ENCODE results near the gene BRWD1.

BRWD1 gene

DNA sequence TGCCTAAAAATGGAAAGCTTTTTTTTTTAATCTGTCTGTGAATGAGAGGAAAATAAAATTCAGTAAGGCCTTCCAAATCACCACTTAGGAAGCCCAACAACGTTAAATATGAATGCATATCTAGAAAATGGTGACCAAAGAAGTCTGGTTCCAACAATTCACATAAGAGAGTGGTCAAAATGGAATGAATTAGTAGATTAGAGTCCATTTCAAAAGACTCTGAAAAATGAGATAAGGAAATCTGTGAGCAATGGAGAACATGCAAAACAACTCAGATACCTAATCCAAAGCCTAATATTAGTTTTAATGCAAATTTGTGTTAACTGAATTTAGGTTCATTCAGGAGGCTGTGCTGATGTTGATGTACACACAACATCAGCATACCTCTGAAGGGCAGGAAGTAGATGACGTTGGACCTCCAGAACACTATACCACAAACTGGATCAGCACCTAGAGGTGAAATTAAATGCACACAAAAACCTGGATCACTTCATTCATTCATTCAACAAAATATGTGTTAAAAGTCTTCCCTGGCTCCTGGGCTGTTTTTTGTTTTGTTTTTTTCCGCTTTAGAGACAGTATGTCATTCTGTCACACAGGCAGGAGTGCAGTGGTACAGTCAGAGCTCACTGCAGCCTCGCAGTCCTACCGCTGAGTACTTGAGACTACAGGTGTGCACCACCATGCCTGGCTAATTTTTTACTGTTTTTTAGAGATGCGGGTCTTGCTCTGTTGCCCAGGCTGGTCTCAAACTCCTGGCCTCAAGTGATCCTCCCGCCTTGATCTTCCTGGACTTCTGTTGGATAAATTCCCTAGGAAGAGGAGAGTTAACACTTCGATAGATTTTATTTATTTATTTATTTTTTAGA, 4.9 kb upstream of the BRWD1 start:
- H3K27ac ChIP-seq: peak overlapping the region; percentile 74
- TF ChIP-seq, protein P1, sequence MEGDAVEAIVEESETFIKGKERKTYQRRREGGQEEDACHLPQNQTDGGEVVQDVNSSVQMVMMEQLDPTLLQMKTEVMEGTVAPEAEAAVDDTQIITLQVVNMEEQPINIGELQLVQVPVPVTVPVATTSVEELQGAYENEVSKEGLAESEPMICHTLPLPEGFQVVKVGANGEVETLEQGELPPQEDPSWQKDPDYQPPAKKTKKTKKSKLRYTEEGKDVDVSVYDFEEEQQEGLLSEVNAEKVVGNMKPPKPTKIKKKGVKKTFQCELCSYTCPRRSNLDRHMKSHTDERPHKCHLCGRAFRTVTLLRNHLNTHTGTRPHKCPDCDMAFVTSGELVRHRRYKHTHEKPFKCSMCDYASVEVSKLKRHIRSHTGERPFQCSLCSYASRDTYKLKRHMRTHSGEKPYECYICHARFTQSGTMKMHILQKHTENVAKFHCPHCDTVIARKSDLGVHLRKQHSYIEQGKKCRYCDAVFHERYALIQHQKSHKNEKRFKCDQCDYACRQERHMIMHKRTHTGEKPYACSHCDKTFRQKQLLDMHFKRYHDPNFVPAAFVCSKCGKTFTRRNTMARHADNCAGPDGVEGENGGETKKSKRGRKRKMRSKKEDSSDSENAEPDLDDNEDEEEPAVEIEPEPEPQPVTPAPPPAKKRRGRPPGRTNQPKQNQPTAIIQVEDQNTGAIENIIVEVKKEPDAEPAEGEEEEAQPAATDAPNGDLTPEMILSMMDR (IDR thresholded peaks at IDR 0.05): no peak
- TF ChIP-seq ZFX (IDR thresholded peaks at IDR 0.05; ENCODE audit: borderline replicate concordance): no peak

DNA sequence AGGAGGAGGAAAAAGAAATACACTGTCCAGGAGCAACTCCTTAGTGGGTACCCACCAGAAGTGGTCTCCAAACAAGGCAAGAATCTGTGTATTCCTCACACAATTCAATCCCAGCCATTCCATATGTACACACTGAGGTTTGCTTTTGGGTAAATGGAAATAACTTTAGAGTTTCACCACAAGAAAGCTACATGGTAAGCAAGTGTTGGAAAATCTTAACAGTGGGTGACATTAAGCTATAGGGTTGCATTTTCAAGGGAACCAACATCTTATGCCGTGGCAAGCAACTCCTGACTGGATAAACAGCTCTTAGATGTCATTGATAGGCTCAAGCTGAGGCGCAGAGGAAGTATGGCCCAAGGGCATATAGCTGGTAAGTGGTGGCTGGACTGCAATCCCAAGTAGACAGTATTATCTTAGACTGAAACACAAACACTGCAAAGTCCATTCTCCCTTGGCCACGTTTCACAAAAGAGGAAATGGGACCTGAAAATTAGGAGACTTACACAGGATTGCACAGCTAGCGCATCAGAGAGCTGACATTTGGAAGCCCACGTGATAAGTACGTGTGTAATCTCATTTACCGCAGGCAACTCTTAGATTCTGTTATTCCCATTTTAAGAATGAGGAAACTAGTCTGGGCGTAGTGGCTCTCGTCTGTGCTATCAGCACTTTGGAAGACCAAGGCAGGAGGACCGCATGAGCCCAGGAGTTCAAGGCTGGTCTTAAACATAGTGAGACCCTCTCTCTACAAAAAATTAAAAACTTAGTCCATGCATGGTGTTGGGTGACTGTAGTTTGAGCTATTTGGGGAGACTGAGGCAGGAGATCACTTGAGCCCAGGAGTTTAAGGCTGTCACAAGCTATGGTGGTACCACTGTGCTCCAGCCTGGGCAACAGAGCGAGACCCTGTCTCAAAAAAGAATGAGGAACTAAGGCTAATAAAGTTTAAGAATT, 4.0 kb upstream of the BRWD1 start:
- TF ChIP-seq ZFX (IDR thresholded peaks at IDR 0.05; ENCODE audit: borderline replicate concordance): no peak
- TF ChIP-seq, protein P1 (IDR thresholded peaks at IDR 0.05): no peak
- peak overlapping the region; percentile 74 for H3K27ac ChIP-seq

DNA sequence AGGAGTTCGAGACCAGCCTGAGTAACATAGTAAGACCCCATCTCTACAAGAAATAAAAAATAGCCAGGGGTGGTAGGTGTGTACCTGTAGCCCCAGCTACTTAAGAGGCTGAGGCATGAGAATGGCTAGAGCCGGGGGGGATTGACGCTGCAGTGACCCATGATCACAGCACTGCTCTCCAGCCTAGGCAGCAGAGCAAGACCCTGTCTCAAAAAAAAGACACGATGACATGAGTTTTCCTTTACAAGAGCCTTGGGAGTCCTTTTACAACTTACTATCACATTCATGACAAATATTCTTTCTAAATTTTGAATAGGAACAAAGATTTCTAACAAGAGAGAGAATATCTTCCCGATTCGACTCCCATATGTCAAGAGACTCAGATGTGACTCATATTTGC, 3.3 kb upstream of the BRWD1 start:
- peak overlapping the region; percentile 74 for H3K27ac ChIP-seq

DNA sequence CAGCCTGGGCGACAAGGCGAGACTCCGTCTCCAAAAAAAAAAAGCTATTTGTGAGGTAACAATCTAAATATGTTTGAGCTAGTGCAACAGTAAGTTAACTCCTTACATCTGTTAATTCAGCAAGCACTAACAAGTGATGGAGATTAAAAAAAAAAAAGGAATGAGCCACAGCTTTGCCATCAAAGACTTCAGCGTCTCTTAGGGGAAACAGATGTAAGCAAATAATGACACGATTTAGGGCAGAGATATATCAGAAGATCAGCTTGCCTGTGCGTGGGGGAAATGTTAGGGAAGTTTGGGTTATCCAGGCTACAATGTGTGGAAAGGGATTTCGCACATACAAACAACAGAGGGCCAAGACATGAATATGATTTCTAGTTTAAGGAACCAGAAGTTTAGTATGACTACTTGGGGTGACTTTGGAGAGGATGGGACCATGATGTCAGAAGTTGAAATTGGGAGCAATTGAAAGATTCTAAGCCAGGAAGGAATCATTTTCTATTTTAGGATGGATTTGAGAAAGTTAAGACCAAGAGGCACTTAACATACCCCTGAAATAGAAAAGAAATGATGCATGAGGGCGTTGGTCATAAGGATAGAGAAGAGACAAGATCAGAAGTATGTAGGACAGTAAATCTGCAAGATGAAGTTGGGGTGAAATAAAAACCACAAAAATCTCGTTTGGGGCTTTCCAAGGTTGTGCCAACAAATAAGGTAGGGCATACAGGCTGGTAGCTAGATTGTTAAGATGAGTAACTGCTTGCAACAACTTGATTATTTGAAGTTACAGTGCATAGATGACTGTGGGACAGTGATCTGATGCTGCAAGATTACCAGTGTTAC, 2.4 kb upstream of the BRWD1 start:
- no peak overlapping the region for H3K27ac ChIP-seq
- TF ChIP-seq ZFX (IDR thresholded peaks at IDR 0.05; ENCODE audit: borderline replicate concordance): no peak
- TF ChIP-seq, protein P1 (IDR thresholded peaks at IDR 0.05): no peak

More for the DNA sequence above, 3.3 kb upstream of the BRWD1 start:
- TF ChIP-seq, protein P1 (IDR thresholded peaks at IDR 0.05): no peak
- no peak for TF ChIP-seq ZFX (IDR thresholded peaks at IDR 0.05; ENCODE audit: borderline replicate concordance)

- TF ChIP-seq ZFX (IDR thresholded peaks at IDR 0.05; ENCODE audit: borderline replicate concordance): no peak
- TF ChIP-seq, protein P1 (IDR thresholded peaks at IDR 0.05): no peak
Measured at GRCh38 chr21:39314143-39315027, 953 bp upstream of the BRWD1 start.

GRCh38 chr21:39313042-39313570, 326 bp downstream of the BRWD1 start:
- H3K27ac ChIP-seq: peak overlapping the region; percentile 90
- TF ChIP-seq, protein P1 (IDR thresholded peaks at IDR 0.05): no peak
- TF ChIP-seq ZFX (IDR thresholded peaks at IDR 0.05; ENCODE audit: borderline replicate concordance): no peak

More at GRCh38 chr21:39314143-39315027, 953 bp upstream of the BRWD1 start:
- H3K27ac ChIP-seq: peak overlapping the region; percentile 90
